Measurements from ENCODE around the gene UBA3.

Gene UBA3

GRCh38 chr3:69079269-69080159 is 651 bp downstream of the UBA3 start:
- no peak for DNase-seq (ENCODE audit: extremely low read depth in 1 of 2, low read depth in 1 of 2)

GRCh38 chr3:69072928-69073327 is 7.2 kb downstream of the UBA3 start:
- no peak for DNase-seq (ENCODE audit: extremely low read depth in 1 of 2, low read depth in 1 of 2)

- no peak for DNase-seq (ENCODE audit: extremely low read depth in 1 of 2, low read depth in 1 of 2)
Observed at GRCh38 chr3:69066121-69066520, 14.0 kb downstream of the UBA3 start.

- no peak for DNase-seq (ENCODE audit: extremely low read depth in 1 of 2, low read depth in 1 of 2)
Observed at GRCh38 chr3:69065318-69065964, 14.7 kb downstream of the UBA3 start.

GRCh38 chr3:69063636-69064035 is 16.5 kb downstream of the UBA3 start:
- no peak for DNase-seq (ENCODE audit: extremely low read depth in 1 of 2, low read depth in 1 of 2)

- DNase-seq (ENCODE audit: extremely low read depth in 1 of 2, low read depth in 1 of 2): no peak
Observed at GRCh38 chr3:69059688-69060087, 20.5 kb downstream of the UBA3 start.

- no peak for DNase-seq (ENCODE audit: extremely low read depth in 1 of 2, low read depth in 1 of 2)
Observed at GRCh38 chr3:69058947-69059224, 21.3 kb downstream of the UBA3 start.

GRCh38 chr3:69058180-69058946 is 21.8 kb downstream of the UBA3 start:
- DNase-seq (ENCODE audit: extremely low read depth in 1 of 2, low read depth in 1 of 2): no peak

GRCh38 chr3:69052472-69052898 is 27.7 kb downstream of the UBA3 start:
- no peak for DNase-seq (ENCODE audit: extremely low read depth in 1 of 2, low read depth in 1 of 2)

- peak; percentile 89 to 96 for DNase-seq (ENCODE audit: extremely low read depth in 1 of 2, low read depth in 1 of 2)
Observed at GRCh38 chr3:69051756-69052471, 28.3 kb downstream of the UBA3 start, which contains the start of gene TMF1. Gene TMF1 (minus strand): TSS chr3:69052333. CDS start chr3:69052086, 247 bp downstream.

GRCh38 chr3:69048990-69049389 is 31.2 kb downstream of the UBA3 start:
- no peak for DNase-seq (ENCODE audit: extremely low read depth in 1 of 2, low read depth in 1 of 2)

- DNase-seq (ENCODE audit: extremely low read depth in 1 of 2, low read depth in 1 of 2): no peak
Observed at GRCh38 chr3:69044608-69045007, 35.6 kb downstream of the UBA3 start.

- DNase-seq (ENCODE audit: extremely low read depth in 1 of 2, low read depth in 1 of 2): no peak
Observed at GRCh38 chr3:69033470-69033869, 46.7 kb downstream of the UBA3 start.

- no peak for DNase-seq (ENCODE audit: extremely low read depth in 1 of 2, low read depth in 1 of 2)
Observed at GRCh38 chr3:69032737-69033136, 47.4 kb downstream of the UBA3 start.

- no peak for DNase-seq (ENCODE audit: extremely low read depth in 1 of 2, low read depth in 1 of 2)
Observed at GRCh38 chr3:69032142-69032541, 48.0 kb downstream of the UBA3 start.

- DNase-seq (ENCODE audit: extremely low read depth in 1 of 2, low read depth in 1 of 2): no peak
Observed at GRCh38 chr3:69031635-69032034, 48.5 kb downstream of the UBA3 start.

- no peak for DNase-seq (ENCODE audit: extremely low read depth in 1 of 2, low read depth in 1 of 2)
Observed at GRCh38 chr3:69020857-69021256, 59.3 kb downstream of the UBA3 start.

- no peak for DNase-seq (ENCODE audit: extremely low read depth in 1 of 2, low read depth in 1 of 2)
Observed at GRCh38 chr3:69020424-69020823, 59.7 kb downstream of the UBA3 start.

- no peak for DNase-seq (ENCODE audit: extremely low read depth in 1 of 2, low read depth in 1 of 2)
Observed at GRCh38 chr3:69016901-69017300, 63.3 kb downstream of the UBA3 start.

- no peak for DNase-seq (ENCODE audit: extremely low read depth in 1 of 2, low read depth in 1 of 2)
Observed at GRCh38 chr3:69016102-69016501, 64.1 kb downstream of the UBA3 start.

GRCh38 chr3:69014022-69014580 is 66.1 kb downstream of the UBA3 start:
- DNase-seq (ENCODE audit: extremely low read depth in 1 of 2, low read depth in 1 of 2): no peak

All from stimulated activated CD8-positive, alpha-beta memory T cell treated with anti-CD3 and anti-CD28 coated beads, Interleukin-7, amount 100 ng/mL, for 48 hours (primary cell).